IMR-90 (cell line): Measurements from ENCODE around the gene ADCY5. TPM values are rescaled to one million over a fixed set of nuclear protein-coding genes. Genes with fewer than 3 reads are reported as not detected.

ENCODE experiments used
- ATAC-seq: fragments of 200-7000 bp; cut with Tn5 transposase; 2 replicates; pipeline ENCODE4 v1.9.1; 2020; ENCODE audit warnings: low read depth, mild to moderate bottlenecking, moderate library complexity
- BruUV-seq: library from RNA; stranded (reverse); fragments of 400-500 nt; replicated peaks from 2 replicates; lab custom pipeline; 2021; lab: Mats Ljungman, UMichigan
- CTCF ChIA-PET: fragments of 300-600 bp; formaldehyde crosslinking; extraction: SDS; loops from one replicate; lab custom pipeline; 2021; ENCODE audit warnings: antibody characterized with exemption; lab: Yijun Ruan, JAX
- POLR2A ChIA-PET: fragments of 300-600 bp; sonication (Branson Sonifier 250); formaldehyde crosslinking; loops from one replicate; lab custom pipeline; 2022; ENCODE audit warnings: antibody characterized with exemption; ENCODE audit not compliant: unreplicated experiment; lab: Charles Lee
- DNase-seq: peaks from one replicate; pipeline ENCODE4 v3.0.0; 2013
- H2AFZ ChIP-seq: replicated peaks from 2 replicates; pipeline ENCODE3; 2013; ENCODE audit warnings: low read length, mild to moderate bottlenecking; ENCODE audit not compliant: poor library complexity
- H2AK5ac ChIP-seq: 2 replicates; pipeline ENCODE4 v1.6.1; 2013; ENCODE audit warnings: low read depth, low read length, inconsistent platforms
- H2AK9ac ChIP-seq: replicated peaks from 2 replicates; pipeline ENCODE3; 2013; ENCODE audit warnings: mild to moderate bottlenecking, low read depth, low read length, moderate library complexity; ENCODE audit not compliant: poor library complexity
- H2BK120ac ChIP-seq: 2 replicates; pipeline ENCODE4 v1.6.1; 2013; ENCODE audit warnings: low read depth, low read length, inconsistent platforms
- H2BK15ac ChIP-seq: 3 replicates; pipeline ENCODE4 v1.6.1; 2013; ENCODE audit warnings: low read depth, low read length, inconsistent platforms
- H2BK20ac ChIP-seq: 2 replicates; pipeline ENCODE4 v1.6.1; 2013; ENCODE audit warnings: low read depth, mild to moderate bottlenecking, inconsistent platforms, low read length, moderate library complexity
- H2BK5ac ChIP-seq: 2 replicates; pipeline ENCODE4 v1.6.1; 2013; ENCODE audit warnings: mild to moderate bottlenecking, low read depth, low read length, inconsistent platforms; ENCODE audit not compliant: poor library complexity, severe bottlenecking
- H3K14ac ChIP-seq: replicated peaks from 2 replicates; pipeline ENCODE4 v1.6.1; 2013; ENCODE audit warnings: low read depth, low read length, inconsistent platforms
- H3K18ac ChIP-seq: 2 replicates; pipeline ENCODE4 v1.6.1; 2013; ENCODE audit warnings: low read depth, low read length, control low read depth
- H3K23ac ChIP-seq: 2 replicates; pipeline ENCODE4 v1.6.1; 2013; ENCODE audit warnings: low read depth, low read length, inconsistent platforms
- H3K27ac ChIP-seq: 2 replicates; pipeline ENCODE4 v1.5.1; 2013; ENCODE audit warnings: mild to moderate bottlenecking, control low read depth, low read length; ENCODE audit not compliant: insufficient read depth
- H3K27me3 ChIP-seq: 2 replicates; pipeline ENCODE4 v1.6.1; 2013; ENCODE audit warnings: low read length; ENCODE audit not compliant: control insufficient read depth, insufficient read depth
- H3K36me3 ChIP-seq: 2 replicates; pipeline ENCODE4 v1.6.1; 2013; ENCODE audit warnings: low read length, mixed read lengths; ENCODE audit not compliant: control insufficient read depth, insufficient read depth
- H3K4ac ChIP-seq: 2 replicates; pipeline ENCODE4 v1.6.1; 2013; ENCODE audit warnings: low read depth, low read length, inconsistent platforms
- H3K4me1 ChIP-seq: 2 replicates; pipeline ENCODE4 v1.6.1; 2013; ENCODE audit warnings: low read length, mixed read lengths; ENCODE audit not compliant: control insufficient read depth, insufficient read depth
- H3K4me2 ChIP-seq: 2 replicates; pipeline ENCODE4 v1.6.1; 2013; ENCODE audit warnings: low read depth, mild to moderate bottlenecking, control low read depth, low read length, moderate library complexity
- H3K4me3 ChIP-seq: 2 replicates; pipeline ENCODE4 v1.5.1; 2013; ENCODE audit warnings: low read depth, mild to moderate bottlenecking, control low read depth, low read length, moderate library complexity; ENCODE audit not compliant: insufficient read depth
- H3K56ac ChIP-seq: 2 replicates; pipeline ENCODE4 v1.6.1; 2013; ENCODE audit warnings: low read length, inconsistent platforms; ENCODE audit not compliant: insufficient read depth; ENCODE audit errors: extremely low read depth
- H3K79me1 ChIP-seq, 2 experiments: 2 replicates each; pipeline ENCODE4 v1.6.1; 2013; ENCODE audit warnings: low read length in 2 of 2, inconsistent platforms in 1 of 2, low read depth in 1 of 2
- H3K9ac ChIP-seq: 2 replicates; pipeline ENCODE4 v1.6.1; 2013; ENCODE audit warnings: low read depth, low read length, control low read depth
- H3K9me1 ChIP-seq: 2 replicates; pipeline ENCODE4 v1.6.1; 2013; ENCODE audit warnings: low read length, inconsistent platforms; ENCODE audit not compliant: insufficient read depth
- H3K9me3 ChIP-seq: 2 replicates; pipeline ENCODE4 v1.6.1; 2013; ENCODE audit warnings: low read length; ENCODE audit not compliant: control insufficient read depth, insufficient read depth
- H4K20me1 ChIP-seq: 2 replicates; pipeline ENCODE4 v1.6.1; 2013; ENCODE audit warnings: low read length, inconsistent platforms; ENCODE audit not compliant: insufficient read depth
- H4K5ac ChIP-seq: 2 replicates; pipeline ENCODE4 v1.6.1; 2013; ENCODE audit warnings: mild to moderate bottlenecking, low read depth, low read length, control low read depth
- H4K8ac ChIP-seq, 2 experiments: 2 replicates each; pipeline ENCODE4 v1.6.1; 2013; ENCODE audit warnings: low read depth in 2 of 2, low read length in 2 of 2, control low read depth in 1 of 2, inconsistent platforms in 1 of 2
- H4K91ac ChIP-seq: 2 replicates; pipeline ENCODE4 v1.6.1; 2013; ENCODE audit warnings: low read depth, low read length, inconsistent platforms; ENCODE audit not compliant: insufficient read depth
- BHLHE40 ChIP-seq: fragments of 150-350 bp; IDR thresholded peaks from 2 replicates; pipeline ENCODE4 v1.6.1; 2016; ENCODE audit warnings: mild to moderate bottlenecking, low read depth, low read length
- CEBPB ChIP-seq: IDR thresholded peaks from 2 replicates; pipeline ENCODE4 v1.6.1; 2012; ENCODE audit warnings: low read depth, low read length, improper control_type of control experiment
- CHD1 ChIP-seq: IDR thresholded peaks from 2 replicates; pipeline ENCODE4 v1.6.1; 2012; ENCODE audit warnings: low read depth, low read length, improper control_type of control experiment
- ELK1 ChIP-seq: fragments of 150-350 bp; IDR thresholded peaks from 2 replicates; pipeline ENCODE4 v1.6.1; 2016; ENCODE audit warnings: low read depth, mild to moderate bottlenecking, low read length, moderate library complexity, borderline replicate concordance
- FOS ChIP-seq: fragments of 150-350 bp; IDR thresholded peaks from 2 replicates; pipeline ENCODE4 v1.6.1; 2016; ENCODE audit warnings: low read depth, low read length
- MAFK ChIP-seq: IDR thresholded peaks from 2 replicates; pipeline ENCODE4 v1.6.1; 2012; ENCODE audit warnings: low read depth, low read length, improper control_type of control experiment
- MAZ ChIP-seq: IDR thresholded peaks from 2 replicates; pipeline ENCODE4 v1.6.1; 2012; ENCODE audit warnings: low read depth, mild to moderate bottlenecking, low read length, improper control_type of control experiment, moderate library complexity, borderline replicate concordance
- MXI1 ChIP-seq: IDR thresholded peaks from 2 replicates; pipeline ENCODE4 v1.6.1; 2012; ENCODE audit warnings: low read depth, mild to moderate bottlenecking, low read length, moderate library complexity, borderline replicate concordance
- NFE2L2 ChIP-seq: fragments of 150-350 bp; IDR thresholded peaks from 2 replicates; pipeline ENCODE4 v1.6.1; 2016; ENCODE audit warnings: low read depth, mild to moderate bottlenecking, low read length
- POLR2A ChIP-seq: IDR thresholded peaks from 2 replicates; pipeline ENCODE4 v1.6.1; 2012; ENCODE audit warnings: mild to moderate bottlenecking, low read depth, low read length
- RAD21 ChIP-seq: IDR thresholded peaks from 2 replicates; pipeline ENCODE4 v1.6.1; 2012; ENCODE audit warnings: low read length, improper control_type of control experiment
- RCOR1 ChIP-seq: IDR thresholded peaks from 2 replicates; pipeline ENCODE4 v1.6.1; 2012; ENCODE audit warnings: mild to moderate bottlenecking, low read length, improper control_type of control experiment; ENCODE audit not compliant: insufficient replicate concordance
- RFX5 ChIP-seq: IDR thresholded peaks from 2 replicates; pipeline ENCODE4 v1.8.0; 2012; ENCODE audit warnings: low read depth, mild to moderate bottlenecking, low read length, moderate library complexity
- SMC3 ChIP-seq: fragments of 150-350 bp; IDR thresholded peaks from 2 replicates; pipeline ENCODE4 v1.6.1; 2016; ENCODE audit warnings: low read depth, mild to moderate bottlenecking, antibody characterized with exemption, low read length, moderate library complexity
- USF2 ChIP-seq: fragments of 150-350 bp; IDR thresholded peaks from 2 replicates; pipeline ENCODE4 v1.6.1; 2017; ENCODE audit warnings: mild to moderate bottlenecking, antibody characterized with exemption, low read length, low read depth
- WGBS, 2 experiments: methylation state at CpG; one replicate each; pipeline versions ENCODE4 v1.1.5 to v1.1.7; 2013; ENCODE audit warnings: missing lambda C conversion rate in 2 of 2; ENCODE audit not compliant: insufficient read length in 1 of 2; ENCODE audit errors: extremely low coverage in 2 of 2; 5-methylcytosine and 5-hydroxymethylcytosine counted together
- dilution Hi-C: fragments of 300-500 bp; cut with HindIII; formaldehyde crosslinking; loops from one replicate; pipeline ENCODE4 v1.14.3; 2018; ENCODE audit warnings: low sequenced_read_pairs; ENCODE audit not compliant: unreplicated experiment
- in situ Hi-C: fragments of 300-500 bp; cut with MboI; formaldehyde crosslinking; loops from 3 replicates; pipeline ENCODE4 v1.14.3; 2019; ENCODE audit warnings: low sequenced_read_pairs, inconsistent platforms, mixed read lengths
- intact Hi-C: fragments of 100-400 bp; cut with micrococcal nuclease; formaldehyde crosslinking; loops from 2 replicates; pipeline ENCODE4 v1.10.0; 2022
- polyA plus RNA-seq, 3 experiments: library from polyadenylated mRNA; depleted of rRNA; stranded (reverse); fragments of >200 nt; gene quantifications; 2 replicates each; pipeline ENCODE4 v1.2.3, GENCODE V29; 2012; ENCODE audit warnings: low replicate concordance in 1 of 3
- total RNA-seq: library from RNA; depleted of rRNA; stranded (reverse); fragments of >200 nt; gene quantifications from 2 replicates; pipeline ENCODE4 v1.2.3, GENCODE V29; 2012
- TF ChIP-seq, protein P1 (sequence below): conservative IDR thresholded peaks from 2 replicates; pipeline ENCODE4 v1.5.1; 2012; ENCODE audit warnings: mild to moderate bottlenecking, low read depth, low read length, improper control_type of control experiment

ADCY5 gene
- total and polyA plus RNA-seq, 2 of the 4 experiments (the other 2 are of a cell fraction), result 0.14 to 0.18 TPM

GRCh38 chr3:123330441-123330991 is 118.4 kb downstream of the ADCY5 start:
- DNase-seq (no peak), ATAC-seq (no peak)
- Histone ChIP-seq H3K79me1 (no peaks in the 10 kb centered on the region), H4K20me1 (peaks cover 6% of the 10 kb centered on the region; the same call in 1 of the 2 replicates), H2BK120ac (no peak overlapping the region), H3K27ac (no peak overlapping the region), H3K18ac (no peak overlapping the region), H3K4me3 (no peak overlapping the region), H2BK5ac (no peak overlapping the region), H3K14ac (no peak overlapping the region), H4K91ac (no peak overlapping the region), H3K4me2 (no peak overlapping the region), H3K36me3 (no peaks in the 10 kb centered on the region), H2BK20ac (no peak overlapping the region), H3K56ac (no peak overlapping the region), H3K4me1 (no peaks in the 10 kb centered on the region), H4K8ac (no peak overlapping the region), H3K9me3 (no peaks in the 10 kb centered on the region), H3K23ac (no peak overlapping the region), H4K5ac (no peak overlapping the region), H2BK15ac (no peak overlapping the region), H2AFZ (peak overlapping the region; percentile 36), H3K4ac (no peak overlapping the region), H3K9ac (no peak overlapping the region), H2AK9ac (no peak overlapping the region), H3K9me1 (no peaks in the 10 kb centered on the region), H3K27me3 (peaks cover 37% of the 10 kb centered on the region), H2AK5ac (no peak overlapping the region)
- TF ChIP-seq RFX5 (no peak), RCOR1 (no peak), ELK1 (no peak), NFE2L2 (no peak), SMC3 (no peak), RAD21 (no peak), CEBPB (no peak), FOS (no peak), MAFK (no peak), CHD1 (no peak), MAZ (no peak), MXI1 (no peak), BHLHE40 (no peak), POLR2A (no peak), USF2 (no peak)
- TF ChIP-seq, protein P1, sequence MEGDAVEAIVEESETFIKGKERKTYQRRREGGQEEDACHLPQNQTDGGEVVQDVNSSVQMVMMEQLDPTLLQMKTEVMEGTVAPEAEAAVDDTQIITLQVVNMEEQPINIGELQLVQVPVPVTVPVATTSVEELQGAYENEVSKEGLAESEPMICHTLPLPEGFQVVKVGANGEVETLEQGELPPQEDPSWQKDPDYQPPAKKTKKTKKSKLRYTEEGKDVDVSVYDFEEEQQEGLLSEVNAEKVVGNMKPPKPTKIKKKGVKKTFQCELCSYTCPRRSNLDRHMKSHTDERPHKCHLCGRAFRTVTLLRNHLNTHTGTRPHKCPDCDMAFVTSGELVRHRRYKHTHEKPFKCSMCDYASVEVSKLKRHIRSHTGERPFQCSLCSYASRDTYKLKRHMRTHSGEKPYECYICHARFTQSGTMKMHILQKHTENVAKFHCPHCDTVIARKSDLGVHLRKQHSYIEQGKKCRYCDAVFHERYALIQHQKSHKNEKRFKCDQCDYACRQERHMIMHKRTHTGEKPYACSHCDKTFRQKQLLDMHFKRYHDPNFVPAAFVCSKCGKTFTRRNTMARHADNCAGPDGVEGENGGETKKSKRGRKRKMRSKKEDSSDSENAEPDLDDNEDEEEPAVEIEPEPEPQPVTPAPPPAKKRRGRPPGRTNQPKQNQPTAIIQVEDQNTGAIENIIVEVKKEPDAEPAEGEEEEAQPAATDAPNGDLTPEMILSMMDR, result no peak
- WGBS, 2 experiments, result 100% methylated on average over 1 of the region's 15 CpGs; no CpG with 5 or more reads in 1 of the 2 experiments
- no TSS peak for BruUV-seq
- ChIA-PET POLR2A (no interaction called here), CTCF (interaction anchor here (0.8 to 1.3 kb wide), 2 partner anchors 36 to 228 kb away, joined by 3 read pairs; no protein-coding TSS in a partner anchor)
- dilution Hi-C loops (no loop called here), intact Hi-C loops (no loop called here), in situ Hi-C loops (no loop called here)
